Activated T-cell treated with anti-CD3 and anti-CD28 coated beads, Interleukin-2, amount 50 U/mL, for 72 hours (primary cell): ENCODE measurements around the gene KIF21A. TPM values are rescaled to one million over a fixed set of nuclear protein-coding genes. Genes with fewer than 3 reads are reported as not detected.

Source experiments
- ATAC-seq, 2 donors: fragments of 150-1000 bp; cut with Tn5 transposase; replicated peaks in 1 of 2; 2 replicates each; pipeline ENCODE4 v1.10.0; 2021; ENCODE audit warnings: moderate library complexity in 2 of 2, mild to moderate bottlenecking in 1 of 2
- DNase-seq, 2 donors: peaks; one replicate each; pipeline ENCODE4 v3.0.0; 2021 to 2022; ENCODE audit warnings: mixed read lengths in 1 of 2
- H3K27ac Mint-ChIP-seq: one replicate; pipeline ENCODE4 v1.8.0; 2022; ENCODE audit warnings: mild to moderate bottlenecking, moderate library complexity, mixed read lengths
- H3K27me3 Mint-ChIP-seq: one replicate; pipeline ENCODE4 v1.8.0; 2022; ENCODE audit warnings: low read depth, mixed read lengths
- H3K36me3 Mint-ChIP-seq, 2 donors: one replicate each; pipeline ENCODE4 v1.8.0; 2022; ENCODE audit warnings: mixed read lengths in 2 of 2, mild to moderate bottlenecking in 1 of 2; ENCODE audit not compliant: insufficient read depth in 2 of 2
- H3K4me1 Mint-ChIP-seq: one replicate; pipeline ENCODE4 v1.8.0; 2022; ENCODE audit warnings: low read depth, mixed read lengths
- H3K4me3 Mint-ChIP-seq, 2 donors: one replicate each; pipeline ENCODE4 v1.8.0; 2022; ENCODE audit warnings: mild to moderate bottlenecking in 2 of 2, mixed read lengths in 2 of 2, moderate library complexity in 2 of 2
- H3K9me3 Mint-ChIP-seq, 2 donors: one replicate each; pipeline ENCODE4 v1.8.0; 2022; ENCODE audit warnings: mixed read lengths in 2 of 2
- total RNA-seq, 2 donors: library from RNA; stranded (reverse); gene quantifications; one replicate each; pipeline ENCODE4 v1.2.3, GENCODE V29; 2022

The KIF21A gene
- total RNA-seq, 2 donors from 2014 or later = 24.8 to 26.4 TPM

GRCh38 chr12:39448038-39448437 lies 5.1 kb upstream of the KIF21A start:
- Mint-ChIP-seq H3K4me3 (no peak overlapping the region), H3K9me3 (no peaks in the 10 kb centered on the region), H3K27me3 (no peaks in the 10 kb centered on the region), H3K27ac (no peak overlapping the region), H3K36me3 (no peaks in the 10 kb centered on the region), H3K4me1 (no peaks in the 10 kb centered on the region)
- ATAC-seq (no peak), DNase-seq (no peak)

GRCh38 chr12:39443929-39444209 lies 949 bp upstream of the KIF21A start:
- H3K4me1 Mint-ChIP-seq = peaks cover 22% of the 10 kb centered on the region
- ATAC-seq (no peak), DNase-seq (no peak)
- peaks cover 0 to 4% of the 10 kb centered on the region in 2 donors for H3K36me3 Mint-ChIP-seq
- peak overlapping the region; percentile 77 to 96 for H3K4me3 Mint-ChIP-seq
- no peaks in the 10 kb centered on the region for H3K9me3 Mint-ChIP-seq
- peaks cover 7% of the 10 kb centered on the region for H3K27me3 Mint-ChIP-seq
- H3K27ac Mint-ChIP-seq = peak overlapping the region; percentile 94

- Mint-ChIP-seq H3K27ac (no peak overlapping the region), H3K4me3 (peak overlapping the region; percentile 98 to 99), H3K9me3 (no peaks in the 10 kb centered on the region), H3K36me3 (peaks cover 0 to 4% of the 10 kb centered on the region in 2 donors), H3K4me1 (peaks cover 22% of the 10 kb centered on the region), H3K27me3 (peaks cover 7% of the 10 kb centered on the region)
- DNase-seq (no peak), ATAC-seq (no peak)
Measured at GRCh38 chr12:39442831-39443080, 164 bp downstream of the KIF21A start.

GRCh38 chr12:39441963-39442830 lies 723 bp downstream of the KIF21A start:
- ATAC-seq = peak; percentile 1 to 14
- Mint-ChIP-seq H3K27me3 (peaks cover 7% of the 10 kb centered on the region), H3K4me1 (peaks cover 22% of the 10 kb centered on the region), H3K4me3 (peak overlapping the region; percentile 98 to 99), H3K27ac (peak overlapping the region; percentile 97), H3K36me3 (peaks cover 0 to 4% of the 10 kb centered on the region in 2 donors), H3K9me3 (no peaks in the 10 kb centered on the region)
- DNase-seq = peak; percentile 57 to 65

GRCh38 chr12:39441189-39441962 lies 1.5 kb downstream of the KIF21A start:
- H3K9me3 Mint-ChIP-seq = no peaks in the 10 kb centered on the region
- peaks cover 0 to 4% of the 10 kb centered on the region in 2 donors for H3K36me3 Mint-ChIP-seq
- H3K27me3 Mint-ChIP-seq = peaks cover 7% of the 10 kb centered on the region
- DNase-seq (no peak), ATAC-seq (no peak)
- H3K27ac Mint-ChIP-seq = peak overlapping the region; percentile 64
- H3K4me3 Mint-ChIP-seq = peak overlapping the region; percentile 98 to 99
- H3K4me1 Mint-ChIP-seq = peaks cover 22% of the 10 kb centered on the region

GRCh38 chr12:39440781-39441180 lies 2.1 kb downstream of the KIF21A start:
- Mint-ChIP-seq H3K36me3 (peaks cover 0 to 4% of the 10 kb centered on the region in 2 donors), H3K27ac (peak overlapping the region; percentile 64), H3K27me3 (peaks cover 7% of the 10 kb centered on the region), H3K4me1 (peaks cover 22% of the 10 kb centered on the region), H3K4me3 (peak overlapping the region; percentile 39 to 99), H3K9me3 (no peaks in the 10 kb centered on the region)
- DNase-seq (no peak), ATAC-seq (no peak)

- H3K27me3 Mint-ChIP-seq = peaks cover 7% of the 10 kb centered on the region
- DNase-seq (no peak), ATAC-seq (no peak)
- peaks cover 22% of the 10 kb centered on the region for H3K4me1 Mint-ChIP-seq
- H3K9me3 Mint-ChIP-seq = no peaks in the 10 kb centered on the region
- H3K36me3 Mint-ChIP-seq = peaks cover 0 to 4% of the 10 kb centered on the region in 2 donors
- H3K27ac Mint-ChIP-seq = no peak overlapping the region
- H3K4me3 Mint-ChIP-seq = no peak overlapping the region
Measured at GRCh38 chr12:39440101-39440500, 2.8 kb downstream of the KIF21A start.

- ATAC-seq = no peak
- no peaks in the 10 kb centered on the region for H3K36me3 Mint-ChIP-seq
- no peak overlapping the region for H3K27ac Mint-ChIP-seq
Measured at GRCh38 chr12:39435531-39435930, 7.4 kb downstream of the KIF21A start.

GRCh38 chr12:39431797-39432196 lies 11.1 kb downstream of the KIF21A start:
- no peaks in the 10 kb centered on the region for H3K27me3 Mint-ChIP-seq

More at GRCh38 chr12:39435531-39435930, 7.4 kb downstream of the KIF21A start:
- no peak overlapping the region for H3K4me3 Mint-ChIP-seq
- H3K9me3 Mint-ChIP-seq = no peaks in the 10 kb centered on the region
- peaks cover 4% of the 10 kb centered on the region for H3K27me3 Mint-ChIP-seq
- peaks cover 6% of the 10 kb centered on the region for H3K4me1 Mint-ChIP-seq
- DNase-seq = no peak

GRCh38 chr12:39431002-39431796 lies 11.7 kb downstream of the KIF21A start:
- H3K36me3 Mint-ChIP-seq = no peaks in the 10 kb centered on the region
- H3K4me3 Mint-ChIP-seq = no peak overlapping the region
- no peaks in the 10 kb centered on the region for H3K4me1 Mint-ChIP-seq
- no peak overlapping the region for H3K27ac Mint-ChIP-seq
- no peaks in the 10 kb centered on the region for H3K9me3 Mint-ChIP-seq
- no peak for DNase-seq
- ATAC-seq = no peak
- no peaks in the 10 kb centered on the region for H3K27me3 Mint-ChIP-seq

More at GRCh38 chr12:39431797-39432196, 11.1 kb downstream of the KIF21A start:
- no peak for ATAC-seq
- Mint-ChIP-seq H3K9me3 (no peaks in the 10 kb centered on the region), H3K27ac (no peak overlapping the region), H3K36me3 (no peaks in the 10 kb centered on the region), H3K4me3 (no peak overlapping the region), H3K4me1 (no peaks in the 10 kb centered on the region)
- DNase-seq = no peak

- ATAC-seq (no peak), DNase-seq (no peak)
- no peaks in the 10 kb centered on the region for H3K4me1 Mint-ChIP-seq
- peak overlapping the region; percentile 82 for H3K27ac Mint-ChIP-seq
- no peak overlapping the region for H3K4me3 Mint-ChIP-seq
- no peaks in the 10 kb centered on the region for H3K9me3 Mint-ChIP-seq
- no peaks in the 10 kb centered on the region for H3K36me3 Mint-ChIP-seq
- H3K27me3 Mint-ChIP-seq = no peaks in the 10 kb centered on the region
Measured at GRCh38 chr12:39429809-39430208, 13.1 kb downstream of the KIF21A start.

- H3K4me1 Mint-ChIP-seq = no peaks in the 10 kb centered on the region
- H3K27me3 Mint-ChIP-seq = no peaks in the 10 kb centered on the region
- no peak for DNase-seq
- no peaks in the 10 kb centered on the region for H3K9me3 Mint-ChIP-seq
- no peak for ATAC-seq
- H3K4me3 Mint-ChIP-seq = no peak overlapping the region
- no peak overlapping the region for H3K27ac Mint-ChIP-seq
- H3K36me3 Mint-ChIP-seq = no peaks in the 10 kb centered on the region
Measured at GRCh38 chr12:39427360-39427808, 15.5 kb downstream of the KIF21A start.
